ENCODE data around the gene STK32C.
"Not testable (repeated sequence)": the region's sequence is repeated elsewhere in the genome, so short reads cannot be mapped to it uniquely, and the experiment has no call there.

The STK32C gene

DNA sequence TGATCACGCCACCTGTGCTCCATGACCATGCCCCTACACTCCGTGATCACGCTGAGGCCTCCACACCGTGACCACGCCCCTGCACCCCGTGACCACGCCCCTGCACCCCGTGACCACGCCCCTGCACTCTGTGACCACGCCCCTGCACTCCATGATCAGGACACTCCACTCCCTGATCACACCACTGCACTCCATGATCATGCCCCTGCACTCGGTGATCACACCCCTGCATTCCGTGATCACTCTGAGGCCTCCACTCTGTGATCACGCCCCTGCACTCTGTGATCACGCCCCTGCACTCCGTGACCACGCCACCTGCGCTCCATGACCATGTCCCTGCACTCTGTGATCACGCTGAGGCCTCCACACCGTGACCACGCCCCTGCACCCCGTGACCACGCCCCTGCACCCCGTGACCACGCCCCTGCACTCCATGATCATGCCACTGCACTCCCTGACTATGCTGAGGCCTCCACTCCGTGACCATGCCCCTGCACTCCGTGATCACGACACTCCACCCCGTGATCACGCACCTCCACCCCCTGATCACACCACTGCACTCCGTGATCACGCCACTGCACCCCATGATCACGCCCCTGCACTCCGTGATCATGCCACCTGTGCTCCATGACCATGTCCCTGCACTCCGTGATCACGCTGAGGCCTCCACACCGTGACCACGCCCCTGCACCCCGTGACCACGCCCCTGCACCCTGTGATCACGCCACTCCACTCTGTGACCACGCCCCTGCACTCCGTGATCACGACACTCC lies 27.7 kb downstream of the STK32C start:
- no peak for DNase-seq

DNA sequence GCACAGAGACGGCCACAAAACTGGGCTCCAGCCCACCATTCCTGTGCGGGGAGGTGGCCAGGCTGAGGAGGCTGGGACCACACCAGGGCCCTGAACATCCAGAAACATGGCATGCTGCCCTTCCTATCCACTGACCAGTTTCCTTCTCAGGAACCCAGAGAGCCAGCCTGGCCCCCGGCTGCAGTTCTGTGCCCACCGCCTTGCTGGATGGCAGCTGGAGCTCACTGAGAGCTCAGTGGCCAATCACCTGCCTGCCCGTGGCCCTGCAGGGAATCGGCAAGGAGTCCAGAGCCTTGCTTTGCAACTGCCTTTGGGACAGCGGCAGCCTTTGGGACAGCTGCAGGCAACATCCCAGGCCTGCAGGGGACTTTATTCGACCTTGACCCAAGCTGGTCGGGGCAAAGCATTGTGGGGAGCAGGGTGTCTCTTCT lies 30.4 kb downstream of the STK32C start:
- no peak for DNase-seq

DNA sequence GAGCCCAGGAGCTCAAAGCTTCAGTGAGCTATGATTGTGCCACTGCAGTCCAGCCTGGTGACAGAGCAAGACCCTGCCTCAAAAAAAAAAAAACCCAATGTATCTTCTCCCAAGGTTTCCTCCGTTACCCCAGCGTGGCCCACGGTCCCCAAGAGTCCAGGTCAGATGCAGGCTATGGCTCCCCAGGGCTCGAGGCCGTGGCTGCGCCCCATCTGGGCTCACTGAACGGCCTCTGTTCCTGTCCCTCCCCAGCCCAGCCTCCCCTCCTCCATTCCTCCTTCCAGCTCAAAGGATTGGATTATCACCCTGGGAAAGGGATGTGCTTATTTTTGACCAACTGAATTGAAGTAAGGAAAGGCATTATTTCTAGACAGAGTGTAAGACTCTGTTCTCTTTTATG lies 31.0 kb downstream of the STK32C start:
- DNase-seq = no peak

DNA sequence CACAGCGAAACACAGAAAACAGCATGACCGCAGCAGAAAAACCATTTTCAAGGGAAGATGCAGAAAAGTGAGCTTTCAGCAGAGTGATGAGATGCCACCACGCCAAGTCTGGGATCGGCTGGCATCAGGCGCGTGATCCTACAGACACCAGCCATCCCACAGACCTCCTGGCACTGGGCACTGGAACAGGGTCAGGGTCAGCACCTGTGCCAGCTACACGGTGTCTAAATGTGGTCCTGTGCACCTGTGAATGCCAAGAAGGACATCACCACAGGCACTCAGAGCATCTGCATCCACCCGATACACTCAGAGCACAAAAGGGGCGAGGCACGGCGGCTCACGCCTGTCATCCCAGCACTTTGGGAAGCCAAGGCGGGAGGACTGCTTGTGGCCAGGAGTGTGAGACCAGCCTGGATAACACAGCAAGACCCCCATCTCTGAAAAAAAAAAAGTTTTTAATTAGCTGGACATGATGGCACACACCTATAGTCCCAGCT lies 31.5 kb downstream of the STK32C start:
- no peak for DNase-seq

DNA sequence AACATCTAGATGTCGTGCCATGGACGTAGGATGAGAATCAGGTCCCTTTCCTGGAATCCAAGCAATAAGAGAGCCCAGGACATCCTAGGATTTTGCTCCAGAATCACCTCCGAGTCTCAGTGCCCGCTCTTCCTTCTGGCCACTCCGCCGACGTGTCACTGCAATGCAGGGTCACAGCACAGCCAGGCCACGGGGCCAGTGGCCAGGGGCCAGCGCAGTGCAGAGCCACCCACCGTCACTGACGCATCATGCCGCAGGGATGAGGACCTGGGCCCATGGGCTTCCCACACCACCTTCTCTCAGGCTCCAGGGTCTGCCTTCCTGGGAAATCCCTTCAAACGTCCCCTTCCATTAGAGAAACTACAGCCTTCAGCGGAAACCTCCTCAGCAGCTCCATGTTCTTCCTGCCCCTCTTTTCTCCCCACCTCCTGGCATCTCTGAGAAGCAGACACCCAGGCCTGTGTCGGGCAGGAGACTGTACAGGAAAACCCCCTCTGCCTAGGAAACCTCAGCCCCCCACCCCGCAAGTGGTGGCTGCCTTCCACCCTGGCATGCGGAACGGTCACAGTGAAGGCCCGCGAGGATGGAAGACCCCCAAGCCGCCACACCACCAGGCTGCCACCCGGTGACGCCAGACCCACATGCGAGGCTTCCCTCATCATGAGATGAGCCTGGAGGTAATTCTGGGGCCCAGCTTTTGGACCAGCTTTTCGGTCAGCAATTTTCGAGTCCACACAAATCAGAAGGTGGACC lies 32.1 kb downstream of the STK32C start:
- DNase-seq = no peak

DNA sequence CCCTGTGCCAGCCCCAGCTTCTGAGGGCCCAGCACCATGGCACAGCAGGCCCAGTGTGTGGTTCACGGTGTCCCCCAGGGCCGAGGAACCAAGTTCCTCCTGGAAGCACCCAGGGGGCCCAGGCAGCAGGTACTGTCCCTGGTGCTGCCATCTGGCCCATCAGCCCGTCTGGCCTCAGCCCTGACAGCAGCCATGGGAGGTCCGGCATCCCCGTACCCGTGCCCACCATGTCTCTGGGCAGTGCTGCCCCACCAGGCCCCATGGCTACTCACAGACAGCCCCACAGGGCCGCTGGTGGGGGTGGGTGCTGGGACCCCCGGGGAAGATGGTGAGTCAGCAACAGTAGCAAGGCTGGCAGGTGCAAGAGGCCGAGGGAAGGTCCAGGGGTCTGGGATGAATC lies 32.8 kb downstream of the STK32C start:
- no peak for DNase-seq

DNA sequence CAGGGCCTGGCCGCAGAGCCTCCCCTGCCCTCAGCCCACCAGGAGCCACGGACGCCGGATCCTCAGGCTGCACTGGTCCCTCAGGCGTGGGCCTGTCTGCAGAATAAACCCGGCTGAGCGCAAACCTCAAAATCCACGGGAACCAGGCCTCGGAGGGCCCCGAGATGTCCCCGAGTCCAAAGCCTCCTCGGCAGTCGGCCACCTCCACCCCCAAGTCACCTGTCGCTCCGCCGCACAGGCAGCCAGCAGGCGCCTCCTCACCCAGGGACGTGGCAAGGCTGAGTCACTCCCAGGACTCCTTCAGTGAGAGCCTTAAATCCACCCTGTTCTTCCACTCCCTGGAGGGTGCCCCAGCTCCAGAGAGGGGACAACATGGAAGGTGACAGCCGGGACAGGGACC lies 33.2 kb downstream of the STK32C start:
- no peak for DNase-seq

DNA sequence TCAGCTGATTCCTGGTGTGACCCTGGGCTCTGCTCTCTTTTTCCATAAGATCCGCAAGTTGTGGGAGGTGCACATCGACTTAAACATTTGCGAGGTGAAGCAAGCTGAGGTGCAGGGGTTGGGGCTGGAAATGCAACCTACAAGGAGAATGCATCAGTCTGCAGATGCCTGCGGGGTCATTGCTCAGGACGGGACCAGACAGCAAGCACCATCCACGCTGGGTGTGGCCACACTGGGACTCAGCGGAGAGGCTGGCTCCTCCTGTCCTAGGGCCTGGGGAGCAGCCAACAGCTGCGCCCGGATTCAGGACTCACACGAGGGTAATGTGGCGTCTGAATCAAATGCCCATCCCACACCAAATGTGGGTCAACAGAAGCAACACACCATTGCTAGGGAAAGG lies 33.8 kb downstream of the STK32C start:
- DNase-seq = no peak

DNA sequence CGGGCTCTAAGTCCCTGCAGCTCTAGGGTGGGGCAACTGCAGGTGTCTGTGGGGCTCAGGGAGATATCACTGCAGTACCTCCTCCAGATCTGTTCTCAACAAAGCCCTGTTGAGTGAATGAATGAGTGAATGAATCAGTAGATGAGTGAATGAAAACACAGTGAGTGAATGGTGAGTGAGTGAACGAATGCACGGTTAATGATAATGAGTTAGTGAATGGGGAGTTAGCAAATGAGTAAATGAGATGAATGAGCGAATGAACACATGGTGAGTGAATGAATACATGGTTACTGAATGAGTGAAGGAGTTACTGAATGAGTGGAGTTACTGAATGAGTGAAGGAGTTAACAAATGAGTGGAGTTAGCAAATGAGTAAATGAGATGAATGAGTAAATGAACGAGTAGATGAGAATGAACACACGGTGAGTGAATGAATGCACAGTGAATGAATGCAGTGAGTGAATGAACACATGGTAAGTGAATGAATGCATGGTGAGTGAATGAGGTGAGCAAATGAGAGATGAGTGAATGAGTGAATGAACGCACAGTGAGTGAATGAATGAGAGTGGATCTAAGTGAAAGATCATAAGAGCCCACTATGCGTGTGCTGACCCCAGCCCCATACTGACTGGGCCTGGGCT lies 34.3 kb downstream of the STK32C start:
- no peak for DNase-seq

DNA sequence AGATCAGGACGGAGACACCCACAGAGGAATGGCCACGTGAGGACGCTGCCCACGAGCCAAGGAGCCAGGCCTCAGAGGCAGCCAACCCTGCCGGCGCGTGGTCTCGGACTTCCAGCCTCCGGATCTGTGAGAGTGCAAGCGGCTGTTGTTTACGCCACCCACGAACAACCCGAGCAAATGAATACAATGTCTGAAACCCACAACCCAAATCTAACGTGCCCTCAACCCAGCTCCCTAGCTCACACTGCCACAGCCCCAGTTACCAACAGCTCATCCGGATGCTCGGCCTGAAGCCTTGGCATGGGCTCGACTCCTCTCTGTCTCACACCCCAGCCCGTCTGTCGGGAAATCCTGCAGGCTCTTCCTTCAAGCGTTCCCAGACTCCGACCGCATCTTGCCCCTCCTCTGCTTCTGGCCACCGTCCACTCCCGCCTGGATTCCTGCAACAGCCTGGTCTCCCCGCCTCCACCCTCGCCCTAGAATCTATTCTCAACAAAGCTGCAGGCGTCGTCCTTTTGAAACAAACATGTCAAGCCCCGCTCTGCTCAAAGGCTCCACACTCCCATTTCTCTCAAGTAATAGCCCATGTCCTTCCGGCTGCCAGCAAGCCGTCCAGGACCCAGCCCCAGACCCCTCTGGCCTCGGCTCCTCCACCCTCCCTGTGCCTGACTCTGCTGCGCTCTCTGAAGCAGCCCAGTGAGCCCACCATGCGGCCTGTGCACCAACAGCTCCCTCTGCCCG lies 35.3 kb downstream of the STK32C start:
- DNase-seq = peak; percentile 34

DNA sequence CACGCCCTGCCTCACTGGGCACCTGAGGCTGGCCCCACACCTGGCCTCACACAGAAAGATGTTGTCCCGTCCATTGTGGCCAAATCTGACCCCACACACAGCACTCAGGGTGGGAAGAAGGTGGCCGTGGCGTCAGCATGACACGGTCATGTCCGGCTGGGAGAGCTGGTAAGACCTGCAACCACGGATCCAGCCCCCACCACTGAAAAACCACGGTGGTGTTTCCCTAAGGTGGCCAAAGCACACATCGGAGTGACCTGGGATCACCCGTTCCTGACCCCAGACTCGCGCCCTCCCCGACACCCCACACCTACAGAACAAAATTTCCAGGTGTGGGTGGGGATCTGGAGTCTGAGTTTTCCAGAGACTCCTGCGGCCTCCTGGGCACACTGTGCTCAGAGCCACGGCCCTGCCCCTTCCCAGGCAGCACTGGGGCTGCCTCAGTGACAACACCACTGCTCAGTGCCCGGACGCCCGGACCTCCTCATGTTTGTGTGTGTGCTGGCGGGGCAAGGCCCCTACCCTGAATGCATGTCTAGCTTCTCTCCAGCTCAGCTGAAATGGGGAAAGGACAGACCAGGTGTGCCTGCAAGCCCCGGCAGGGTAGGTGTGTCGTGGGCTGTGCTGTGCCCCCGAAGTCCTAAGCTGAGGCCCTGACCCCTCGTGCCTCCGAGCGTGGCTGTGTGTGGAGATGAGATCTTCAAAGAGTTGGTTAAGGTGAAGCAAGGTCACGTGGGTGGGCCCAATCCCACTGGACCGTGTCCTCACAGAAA lies 36.1 kb downstream of the STK32C start:
- DNase-seq = no peak

DNA sequence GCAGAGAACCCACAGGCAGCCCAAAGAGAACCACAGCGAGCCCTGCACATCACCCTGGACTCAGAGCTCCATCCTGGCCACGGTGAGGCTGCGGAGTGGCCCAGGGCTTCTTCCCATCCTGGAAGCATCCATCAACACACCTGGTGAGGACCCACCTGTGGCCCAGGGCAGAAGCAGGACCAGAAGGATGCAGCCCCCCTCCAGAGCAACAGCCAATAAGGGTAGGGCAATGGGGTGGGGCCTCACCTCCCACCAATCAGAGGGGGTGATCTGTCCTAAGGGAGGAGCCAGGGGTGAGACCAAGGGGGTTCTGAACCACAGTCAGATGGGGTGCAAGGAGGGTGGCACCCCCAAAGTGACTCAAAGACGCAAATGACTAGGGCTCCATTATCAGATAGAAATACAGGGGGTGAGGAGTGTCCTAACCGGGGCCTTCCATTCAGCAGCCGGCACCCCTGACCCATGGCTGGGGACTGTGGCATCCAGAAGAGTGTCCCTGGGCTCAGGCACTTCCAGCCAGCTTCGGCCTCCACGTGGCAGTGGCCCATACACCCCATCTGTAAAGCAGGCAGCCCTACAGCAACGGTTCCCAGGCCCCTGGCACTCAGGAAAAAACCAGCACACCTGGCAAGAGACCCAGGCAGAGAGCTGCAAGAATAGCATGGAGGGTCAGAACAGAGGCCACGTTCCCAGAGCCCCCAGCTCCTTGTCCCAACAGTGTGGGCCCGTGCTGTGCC lies 36.9 kb downstream of the STK32C start:
- no peak for DNase-seq

DNA sequence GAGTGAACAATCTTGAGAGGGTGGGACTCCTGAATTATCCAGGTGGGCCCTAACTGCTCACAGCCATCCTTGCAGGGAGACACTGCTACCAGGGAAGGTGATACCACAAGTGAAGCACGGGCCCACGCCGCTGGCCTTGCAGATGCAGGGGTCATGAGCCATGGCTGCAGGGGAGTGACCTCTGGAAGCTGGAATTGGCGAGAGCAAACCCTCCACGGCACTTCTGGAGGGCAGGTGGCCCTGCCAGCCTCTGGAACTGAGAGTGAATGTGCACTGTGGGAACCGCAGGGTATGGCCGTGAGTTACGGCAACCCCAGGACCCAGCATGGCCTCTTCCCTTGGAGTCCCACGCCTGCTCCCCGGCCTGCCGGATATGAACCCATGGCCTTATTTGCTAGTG lies 37.5 kb downstream of the STK32C start:
- DNase-seq = no peak

DNA sequence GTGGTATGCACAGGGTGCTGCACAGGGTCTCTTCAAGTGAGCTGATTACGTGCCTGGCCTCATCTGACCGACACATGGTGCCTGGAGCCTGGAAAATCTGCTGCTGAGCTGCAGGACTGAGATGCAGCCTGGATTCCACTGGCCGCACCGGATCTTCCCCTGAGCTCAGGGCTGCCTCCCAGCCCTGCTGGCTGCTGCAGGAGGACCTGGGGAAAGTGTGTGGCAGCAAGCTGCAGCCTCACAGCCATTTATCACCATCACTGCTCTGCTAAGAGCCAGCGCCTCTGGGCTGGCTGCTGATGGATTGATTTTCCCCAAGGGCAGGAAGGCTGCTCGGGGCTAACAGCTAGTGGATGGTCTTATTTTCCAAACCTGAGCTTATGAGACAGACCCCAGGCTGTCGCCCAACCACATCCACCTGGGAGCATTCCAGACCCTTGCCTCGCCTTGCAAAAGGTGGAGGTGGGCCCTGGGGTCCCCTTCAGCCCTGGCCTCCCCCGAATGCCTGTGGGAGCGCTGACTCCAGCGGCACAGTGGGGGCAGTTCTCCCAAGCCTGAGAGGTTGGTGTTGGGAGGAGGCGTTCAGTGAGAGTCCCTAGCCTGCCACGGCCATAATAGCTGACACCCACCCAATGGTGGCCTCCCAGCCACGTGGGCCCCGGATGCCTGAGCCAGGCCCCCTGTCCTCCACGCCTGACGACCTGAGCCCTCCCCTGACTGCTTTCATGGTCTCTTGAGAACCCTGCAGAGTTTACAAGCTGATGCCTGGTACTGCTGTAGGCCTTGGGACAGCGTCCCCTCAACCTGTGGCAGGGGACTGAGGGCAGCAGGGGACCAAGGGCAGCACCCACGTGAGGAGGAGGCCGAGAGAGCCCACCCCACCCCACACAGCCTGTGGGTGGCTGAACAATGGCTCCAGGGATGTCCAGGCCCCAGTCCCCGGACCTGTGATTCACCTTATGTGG lies 38.2 kb downstream of the STK32C start:
- no peak for DNase-seq

DNA sequence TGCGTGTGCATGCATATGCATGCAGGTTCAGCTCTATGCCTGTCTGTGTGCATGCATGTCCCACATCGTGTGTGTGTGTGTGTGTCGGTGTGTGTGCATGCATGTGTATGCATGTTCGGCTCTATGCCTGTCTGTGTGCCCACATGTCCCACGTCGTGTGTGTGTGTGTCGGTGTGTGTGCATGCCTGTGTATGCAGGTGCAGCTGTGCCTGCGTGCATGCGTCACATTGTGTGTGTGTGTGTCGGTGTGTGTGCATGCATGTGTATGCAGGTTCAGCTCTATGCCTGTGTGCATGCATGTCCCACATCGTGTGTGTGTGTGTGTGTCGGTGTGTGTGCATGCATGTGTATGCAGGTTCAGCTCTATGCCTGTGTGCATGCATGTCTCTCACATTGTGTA lies 39.8 kb downstream of the STK32C start:
- not testable (repeated sequence) for DNase-seq

DNA sequence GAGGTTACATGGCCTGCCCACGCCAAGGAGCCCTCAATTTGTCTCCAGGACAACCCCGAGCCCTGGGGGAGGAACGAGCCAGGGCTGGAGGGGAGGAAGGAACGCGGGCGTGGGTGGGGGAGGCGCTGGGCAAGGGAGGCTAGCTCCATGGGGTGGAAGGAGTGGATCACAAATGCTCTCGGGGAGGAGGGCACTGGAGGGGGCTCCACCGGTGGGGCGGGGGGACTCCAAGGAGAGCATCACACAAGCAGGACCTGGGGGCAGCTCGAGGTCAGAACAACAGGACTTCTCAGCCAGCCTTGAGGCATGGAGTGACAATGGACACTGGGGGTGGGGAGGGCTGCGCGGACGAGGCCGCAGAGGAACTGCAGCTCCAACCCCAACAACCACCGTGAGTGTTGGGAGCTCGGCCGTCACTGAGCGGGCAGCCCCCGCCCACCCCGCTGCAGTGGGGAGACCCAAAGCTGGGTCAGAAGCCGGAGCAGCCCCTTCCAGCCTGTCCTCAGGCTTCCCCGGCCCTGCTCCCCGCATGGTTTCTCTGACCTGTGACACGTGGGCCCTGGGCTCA lies 41.1 kb downstream of the STK32C start:
- no peak for DNase-seq

DNA sequence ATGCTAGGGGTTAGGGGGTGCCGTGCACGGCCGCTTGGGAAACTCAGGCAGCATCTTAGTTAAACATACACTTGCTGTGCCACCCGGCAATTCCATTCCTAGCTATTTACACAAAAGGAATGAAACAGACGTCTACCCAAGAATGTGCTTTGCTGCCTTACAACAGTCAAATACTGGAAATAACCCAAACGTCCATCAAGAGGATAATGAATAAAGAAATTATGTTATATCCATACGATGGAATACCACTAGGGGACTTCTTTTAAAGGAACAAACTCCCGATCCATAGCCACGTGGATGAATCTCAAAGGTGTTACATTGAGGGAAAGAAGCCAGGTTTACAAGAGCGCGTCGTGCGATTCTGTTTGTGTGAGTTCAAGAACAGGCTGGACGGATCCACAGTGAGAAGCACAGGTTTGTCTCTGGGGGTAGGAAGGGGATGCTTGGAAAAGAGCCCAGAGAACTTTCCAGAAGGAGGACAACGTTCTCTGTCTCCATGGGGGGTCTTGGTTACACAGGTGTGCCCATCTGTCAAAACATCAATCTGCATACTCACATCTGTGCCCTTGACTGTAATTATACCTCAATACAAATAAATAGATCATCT lies 41.8 kb downstream of the STK32C start:
- peak; percentile 3 for DNase-seq

DNA sequence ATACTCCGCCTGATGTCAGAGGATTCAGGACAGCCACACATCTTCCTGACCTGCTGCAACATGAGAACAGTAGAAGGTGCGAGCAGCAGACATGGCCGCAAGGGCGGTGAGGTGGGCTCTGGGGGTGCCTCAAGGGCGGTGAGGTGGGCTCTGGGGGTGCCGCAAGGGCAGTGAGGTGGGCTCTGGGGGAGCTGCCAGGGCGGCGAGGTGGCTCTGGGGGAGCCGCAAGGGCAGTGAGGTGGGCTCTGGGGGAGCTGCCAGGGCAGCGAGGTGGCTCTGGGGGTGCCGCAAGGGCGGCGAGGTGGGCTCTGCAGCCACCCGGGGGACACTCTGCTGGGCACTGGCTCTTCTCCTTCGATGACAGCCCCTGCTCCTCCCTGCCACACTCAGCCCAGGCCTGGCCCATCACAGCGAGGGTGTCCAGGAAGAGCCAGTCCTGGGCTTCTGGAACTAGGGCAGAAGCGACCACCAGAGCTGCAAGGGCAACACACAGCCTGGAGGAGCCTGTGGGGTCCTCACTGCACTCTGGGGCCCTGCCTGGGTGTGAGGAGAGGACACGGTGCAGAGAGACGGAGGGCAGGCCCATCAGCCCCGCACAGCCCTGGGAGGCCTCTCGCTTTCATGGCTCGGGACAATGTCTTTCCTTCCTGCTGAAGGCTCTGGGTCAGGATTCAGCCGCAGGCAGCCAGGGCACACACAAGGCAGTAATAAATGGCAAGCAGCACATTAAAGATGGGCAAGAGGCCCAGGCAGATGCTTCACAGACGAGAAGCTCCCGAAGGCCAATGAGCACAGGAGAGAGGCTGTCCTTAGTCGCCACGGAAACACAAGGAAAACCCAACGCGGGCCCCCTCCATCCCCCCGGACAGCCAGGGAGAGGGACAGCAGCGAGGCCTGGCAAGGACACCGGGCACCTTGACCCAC lies 42.5 kb downstream of the STK32C start:
- DNase-seq = peak; percentile 14

Measured in fibroblast of upper back skin (primary cell).